Brain microvascular endothelial cell (primary cell): Measurements from ENCODE around the gene SIL1.
"Not testable (repeated sequence)": the region's sequence is repeated elsewhere in the genome, so short reads cannot be mapped to it uniquely, and the experiment has no call there.

Experiments
- DNase-seq: peaks from one replicate; pipeline ENCODE4 v3.0.0-alpha.2; 2020
- H3K27ac ChIP-seq: fragments of 250-450 bp; sonication (Bioruptor Pico); 2 replicates; pipeline ENCODE4 v1.5.1; 2020; ENCODE audit warnings: mild to moderate bottlenecking, moderate library complexity
- H3K27me3 ChIP-seq: fragments of 250-450 bp; sonication (Bioruptor Pico); replicated peaks from 2 replicates; pipeline ENCODE4 v1.5.1; 2020; ENCODE audit warnings: mild to moderate bottlenecking
- H3K36me3 ChIP-seq: fragments of 250-450 bp; sonication (Bioruptor Pico); replicated peaks from 2 replicates; pipeline ENCODE4 v1.5.1; 2020; ENCODE audit warnings: mild to moderate bottlenecking
- H3K4me3 ChIP-seq: 2 replicates; pipeline ENCODE4 v1.5.1; 2011; ENCODE audit warnings: low read depth, mild to moderate bottlenecking, control low read depth, low read length, moderate library complexity
- CTCF ChIP-seq: IDR thresholded peaks from 2 replicates; pipeline ENCODE4 v1.5.1; 2011; ENCODE audit warnings: low read depth, mild to moderate bottlenecking, moderate library complexity, low read length, control low read depth, inconsistent platforms; ENCODE audit errors: missing control alignments
- in situ Hi-C: cut with HindIII; loops from 2 replicates; pipeline ENCODE4 v1.10.0; 2017; ENCODE audit warnings: low sequenced_read_pairs, low pct_ligation_motif_present

The SIL1 gene

GRCh38 chr5:139057045-139057939, 140.9 kb downstream of the SIL1 start:
- H3K36me3 ChIP-seq, in situ Hi-C loops, H3K4me3 ChIP-seq, DNase-seq, H3K27ac ChIP-seq, H3K27me3 ChIP-seq: not testable (repeated sequence)
- TF ChIP-seq CTCF: peak; percentile 24

GRCh38 chr5:139052975-139053374, 145.2 kb downstream of the SIL1 start:
- Histone ChIP-seq H3K4me3 (no peak overlapping the region), H3K27ac (no peak overlapping the region), H3K27me3 (no peaks in the 10 kb centered on the region), H3K36me3 (no peaks in the 10 kb centered on the region)
- in situ Hi-C loops: no loop called here
- TF ChIP-seq CTCF: no peak
- no peak for DNase-seq

- no peak for DNase-seq
- Histone ChIP-seq H3K27me3 (no peaks in the 10 kb centered on the region), H3K36me3 (no peaks in the 10 kb centered on the region), H3K27ac (no peak overlapping the region), H3K4me3 (no peak overlapping the region)
- TF ChIP-seq CTCF: no peak
- in situ Hi-C loops: no loop called here
Measured at GRCh38 chr5:139051392-139051791, 146.8 kb downstream of the SIL1 start.

GRCh38 chr5:139050432-139050831, 147.7 kb downstream of the SIL1 start:
- in situ Hi-C loops: no loop called here
- no peak for TF ChIP-seq CTCF

GRCh38 chr5:139049780-139050179, 148.4 kb downstream of the SIL1 start:
- TF ChIP-seq CTCF: no peak
- H3K36me3 ChIP-seq: no peaks in the 10 kb centered on the region
- in situ Hi-C loops: no loop called here
- H3K27ac ChIP-seq: no peak overlapping the region
- no peak overlapping the region for H3K4me3 ChIP-seq
- DNase-seq: no peak
- H3K27me3 ChIP-seq: no peaks in the 10 kb centered on the region

More at GRCh38 chr5:139050432-139050831, 147.7 kb downstream of the SIL1 start:
- Histone ChIP-seq H3K36me3 (no peaks in the 10 kb centered on the region), H3K27ac (no peak overlapping the region), H3K4me3 (no peak overlapping the region), H3K27me3 (no peaks in the 10 kb centered on the region)
- DNase-seq: no peak

- no peak overlapping the region for H3K27ac ChIP-seq
- H3K27me3 ChIP-seq: no peaks in the 10 kb centered on the region
- TF ChIP-seq CTCF: no peak
- H3K4me3 ChIP-seq: no peak overlapping the region
- in situ Hi-C loops: no loop called here
- no peak for DNase-seq
- no peaks in the 10 kb centered on the region for H3K36me3 ChIP-seq
Measured at GRCh38 chr5:139046551-139046950, 151.6 kb downstream of the SIL1 start.
